HL-60 (cell line): ENCODE results near the gene WASL.

Experiments used
- GABPA ChIP-seq: IDR thresholded peaks from 2 replicates; pipeline ENCODE4 v1.6.1; 2012; ENCODE audit warnings: low read depth
- POLR2AphosphoS5 ChIP-seq: IDR thresholded peaks from 2 replicates; pipeline ENCODE4 v1.6.1; 2012; ENCODE audit warnings: low read depth
- SPI1 ChIP-seq: IDR thresholded peaks from 2 replicates; pipeline ENCODE4 v1.6.1; 2012; ENCODE audit warnings: low read depth, mild to moderate bottlenecking, borderline replicate concordance
- TF ChIP-seq, protein P1 (sequence below): IDR thresholded peaks from one replicate; pipeline ENCODE4 v1.5.1; 2011; ENCODE audit warnings: low read length, control low read depth, inconsistent platforms; ENCODE audit not compliant: insufficient read depth

DNA sequence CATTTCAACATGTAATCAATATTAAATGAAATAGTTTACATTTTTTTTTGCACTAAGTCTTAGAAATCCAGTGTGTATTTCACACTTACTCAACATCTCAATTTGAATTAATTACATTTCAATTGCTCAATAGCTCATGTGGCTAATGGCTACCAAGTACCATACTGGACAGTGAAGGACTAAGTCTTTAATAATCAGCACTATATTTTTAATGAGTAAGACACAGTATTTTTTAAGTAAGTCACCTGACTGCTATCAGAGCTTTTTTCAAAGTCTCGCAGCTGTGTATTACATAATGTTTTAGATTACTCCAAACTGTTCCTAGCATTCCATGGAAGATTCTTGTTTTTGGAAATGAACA, 19.6 kb downstream of the WASL start:
- TF ChIP-seq, protein P1, sequence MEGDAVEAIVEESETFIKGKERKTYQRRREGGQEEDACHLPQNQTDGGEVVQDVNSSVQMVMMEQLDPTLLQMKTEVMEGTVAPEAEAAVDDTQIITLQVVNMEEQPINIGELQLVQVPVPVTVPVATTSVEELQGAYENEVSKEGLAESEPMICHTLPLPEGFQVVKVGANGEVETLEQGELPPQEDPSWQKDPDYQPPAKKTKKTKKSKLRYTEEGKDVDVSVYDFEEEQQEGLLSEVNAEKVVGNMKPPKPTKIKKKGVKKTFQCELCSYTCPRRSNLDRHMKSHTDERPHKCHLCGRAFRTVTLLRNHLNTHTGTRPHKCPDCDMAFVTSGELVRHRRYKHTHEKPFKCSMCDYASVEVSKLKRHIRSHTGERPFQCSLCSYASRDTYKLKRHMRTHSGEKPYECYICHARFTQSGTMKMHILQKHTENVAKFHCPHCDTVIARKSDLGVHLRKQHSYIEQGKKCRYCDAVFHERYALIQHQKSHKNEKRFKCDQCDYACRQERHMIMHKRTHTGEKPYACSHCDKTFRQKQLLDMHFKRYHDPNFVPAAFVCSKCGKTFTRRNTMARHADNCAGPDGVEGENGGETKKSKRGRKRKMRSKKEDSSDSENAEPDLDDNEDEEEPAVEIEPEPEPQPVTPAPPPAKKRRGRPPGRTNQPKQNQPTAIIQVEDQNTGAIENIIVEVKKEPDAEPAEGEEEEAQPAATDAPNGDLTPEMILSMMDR = no peak
- TF ChIP-seq GABPA = no peak
- TF ChIP-seq POLR2AphosphoS5 = no peak
- TF ChIP-seq SPI1 = no peak
